Thymus (tissue), 11 donors: ENCODE data around the gene DNAJB6. TPM values are rescaled to one million over a fixed set of nuclear protein-coding genes. Genes with fewer than 3 reads are reported as not detected.
A peak's percentile ranks its signal among the peaks of the same experiment; 100 is the strongest.

Experiments used
- DNase-seq, 9 donors: peaks; one replicate each; pipeline ENCODE4 v3.0.0-alpha.2; 2013; ENCODE audit warnings: low spot score in 9 of 9, low read depth in 6 of 9, missing footprints in 1 of 9
- H3K27ac ChIP-seq, 2 donors: one replicate each; pipeline ENCODE4 v1.5.1; 2013; ENCODE audit warnings: control low read depth in 1 of 2, low read depth in 1 of 2, low read length in 1 of 2, mild to moderate bottlenecking in 1 of 2, moderate library complexity in 1 of 2
- H3K27me3 ChIP-seq, 2 donors: one replicate each; pipeline ENCODE4 v1.5.1; 2013; ENCODE audit warnings: low read length in 1 of 2; ENCODE audit not compliant: control insufficient read depth in 2 of 2, insufficient read depth in 1 of 2
- H3K36me3 ChIP-seq, 2 donors: one replicate each; pipeline ENCODE4 v1.5.1; 2013; ENCODE audit warnings: low read length in 1 of 2, mild to moderate bottlenecking in 1 of 2, moderate library complexity in 1 of 2; ENCODE audit not compliant: control insufficient read depth in 2 of 2, insufficient read depth in 2 of 2
- H3K4me1 ChIP-seq, 2 donors: one replicate each; pipeline ENCODE4 v1.5.1; 2013; ENCODE audit warnings: low read length in 2 of 2; ENCODE audit not compliant: control insufficient read depth in 2 of 2, insufficient read depth in 2 of 2
- H3K4me3 ChIP-seq, 2 donors: one replicate each; pipeline ENCODE4 v1.5.1; 2013; ENCODE audit warnings: low read length in 2 of 2, control low read depth in 1 of 2, mild to moderate bottlenecking in 1 of 2
- H3K9me3 ChIP-seq, 2 donors: one replicate each; pipeline ENCODE4 v1.5.1; 2013; ENCODE audit warnings: low read length in 1 of 2, mild to moderate bottlenecking in 1 of 2; ENCODE audit not compliant: control insufficient read depth in 2 of 2, insufficient read depth in 1 of 2
- WGBS: extraction: QIAGEN DNeasy Blood & Tissue Kit; methylation state at CpG from one replicate; pipeline ENCODE4 v1.1.7; 2013; 5-methylcytosine and 5-hydroxymethylcytosine counted together
- polyA plus RNA-seq: library from polyadenylated mRNA; stranded (reverse); fragments of 200-250 nt; gene quantifications from one replicate; pipeline ENCODE4 v1.2.3, GENCODE V29; 2013
- total RNA-seq: library from RNA; stranded (reverse); fragments of 120-200 nt; gene quantifications from one replicate; pipeline ENCODE4 v1.2.4, GENCODE V29; 2013
- donor health status: healthy.

DNAJB6 gene
- total and polyA plus RNA-seq, 2 donors, result 78.6 to 166 TPM

GRCh38 chr7:157395206-157395605 is 58.4 kb downstream of the DNAJB6 start:
- WGBS, result 90% methylated on average over 2 of the region's 2 CpGs
- H3K27ac ChIP-seq, result no peak overlapping the region
- no peak overlapping the region for H3K4me3 ChIP-seq
- DNase-seq, result no peak
- peaks cover 40 to 53% of the 10 kb centered on the region in 2 donors for H3K36me3 ChIP-seq
- H3K4me1 ChIP-seq, result peaks cover 0 to 11% of the 10 kb centered on the region in 2 donors
- no peaks in the 10 kb centered on the region for H3K9me3 ChIP-seq
- no peaks in the 10 kb centered on the region for H3K27me3 ChIP-seq

- DNase-seq, result no peak
- H3K4me1 ChIP-seq, result peaks cover 0 to 11% of the 10 kb centered on the region in 2 donors
- no peaks in the 10 kb centered on the region for H3K9me3 ChIP-seq
- 97% methylated on average over 20 of the region's 20 CpGs for WGBS
- no peak overlapping the region for H3K27ac ChIP-seq
- peaks cover 37 to 47% of the 10 kb centered on the region in 2 donors for H3K36me3 ChIP-seq
- no peak overlapping the region for H3K4me3 ChIP-seq
- no peaks in the 10 kb centered on the region for H3K27me3 ChIP-seq
Measured at GRCh38 chr7:157396316-157397035, 59.7 kb downstream of the DNAJB6 start.

GRCh38 chr7:157397036-157397720 is 60.4 kb downstream of the DNAJB6 start:
- Histone ChIP-seq H3K27ac (no peak overlapping the region), H3K36me3 (peaks cover 35 to 41% of the 10 kb centered on the region in 2 donors), H3K4me3 (no peak overlapping the region), H3K27me3 (no peaks in the 10 kb centered on the region), H3K4me1 (peaks cover 0 to 18% of the 10 kb centered on the region in 2 donors), H3K9me3 (no peaks in the 10 kb centered on the region)
- no peak for DNase-seq
- WGBS, result 97% methylated on average over 31 of the region's 31 CpGs

- Histone ChIP-seq H3K4me3 (no peak overlapping the region), H3K27ac (no peak overlapping the region), H3K27me3 (no peaks in the 10 kb centered on the region), H3K4me1 (peaks cover 7 to 26% of the 10 kb centered on the region in 2 donors), H3K36me3 (peaks cover 30 to 41% of the 10 kb centered on the region in 2 donors), H3K9me3 (no peaks in the 10 kb centered on the region)
- peak in 2 of 9 donors; percentile 54 to 62 for DNase-seq
- whole genome bisulfite sequencing, result 73% methylated on average over 23 of the region's 23 CpGs
Measured at GRCh38 chr7:157397731-157398691, 61.2 kb downstream of the DNAJB6 start.

- H3K4me1 ChIP-seq, result peaks cover 15 to 38% of the 10 kb centered on the region in 2 donors
- DNase-seq, result no peak
- 92% methylated on average over 19 of the region's 19 CpGs for WGBS
- no peak overlapping the region for H3K4me3 ChIP-seq
- H3K36me3 ChIP-seq, result peaks cover 30 to 35% of the 10 kb centered on the region in 2 donors
- no peaks in the 10 kb centered on the region for H3K9me3 ChIP-seq
- no peaks in the 10 kb centered on the region for H3K27me3 ChIP-seq
- no peak overlapping the region for H3K27ac ChIP-seq
Measured at GRCh38 chr7:157399086-157399687, 62.4 kb downstream of the DNAJB6 start.

DNA sequence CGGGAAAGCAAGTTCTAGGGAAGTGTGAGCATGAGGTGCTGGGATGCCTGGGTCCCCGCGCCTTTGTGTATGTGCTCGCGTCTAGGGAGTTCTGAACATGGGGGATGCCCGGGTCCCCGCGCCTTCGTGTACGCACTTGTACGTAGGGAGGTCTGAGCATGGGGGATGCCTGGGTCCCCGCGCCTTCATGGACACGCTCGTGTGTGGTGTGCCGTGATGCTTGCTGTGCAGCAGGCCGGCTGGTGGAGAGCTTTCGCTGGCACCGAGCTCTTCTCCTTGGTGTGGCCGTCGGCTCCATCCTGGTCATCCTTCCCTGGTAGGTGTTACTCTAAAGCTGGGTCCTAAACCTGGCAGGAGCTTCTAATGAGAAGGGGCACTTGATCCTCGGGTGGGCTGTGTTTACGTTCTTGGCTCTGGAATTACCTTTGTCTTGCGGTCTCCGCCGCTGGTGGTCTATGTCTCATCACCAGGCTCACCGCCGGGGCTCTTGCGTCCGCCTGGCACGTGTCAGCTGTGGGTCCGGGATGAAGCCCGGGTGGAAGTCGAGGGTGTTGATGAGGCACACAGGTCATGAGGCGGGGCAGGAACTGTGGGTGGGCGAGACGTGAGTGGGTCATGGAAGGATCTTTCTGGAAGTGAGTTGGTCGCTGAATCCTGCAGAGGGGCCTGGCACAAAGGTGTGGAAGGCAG is 63.5 kb downstream of the DNAJB6 start:
- H3K4me3 ChIP-seq, result no peak overlapping the region
- no peak for DNase-seq
- no peaks in the 10 kb centered on the region for H3K27me3 ChIP-seq
- peaks cover 30 to 32% of the 10 kb centered on the region in 2 donors for H3K36me3 ChIP-seq
- H3K9me3 ChIP-seq, result no peaks in the 10 kb centered on the region
- H3K4me1 ChIP-seq, result peaks cover 22 to 48% of the 10 kb centered on the region in 2 donors
- no peak overlapping the region for H3K27ac ChIP-seq
- 92% methylated on average over 38 of the region's 38 CpGs for WGBS

DNA sequence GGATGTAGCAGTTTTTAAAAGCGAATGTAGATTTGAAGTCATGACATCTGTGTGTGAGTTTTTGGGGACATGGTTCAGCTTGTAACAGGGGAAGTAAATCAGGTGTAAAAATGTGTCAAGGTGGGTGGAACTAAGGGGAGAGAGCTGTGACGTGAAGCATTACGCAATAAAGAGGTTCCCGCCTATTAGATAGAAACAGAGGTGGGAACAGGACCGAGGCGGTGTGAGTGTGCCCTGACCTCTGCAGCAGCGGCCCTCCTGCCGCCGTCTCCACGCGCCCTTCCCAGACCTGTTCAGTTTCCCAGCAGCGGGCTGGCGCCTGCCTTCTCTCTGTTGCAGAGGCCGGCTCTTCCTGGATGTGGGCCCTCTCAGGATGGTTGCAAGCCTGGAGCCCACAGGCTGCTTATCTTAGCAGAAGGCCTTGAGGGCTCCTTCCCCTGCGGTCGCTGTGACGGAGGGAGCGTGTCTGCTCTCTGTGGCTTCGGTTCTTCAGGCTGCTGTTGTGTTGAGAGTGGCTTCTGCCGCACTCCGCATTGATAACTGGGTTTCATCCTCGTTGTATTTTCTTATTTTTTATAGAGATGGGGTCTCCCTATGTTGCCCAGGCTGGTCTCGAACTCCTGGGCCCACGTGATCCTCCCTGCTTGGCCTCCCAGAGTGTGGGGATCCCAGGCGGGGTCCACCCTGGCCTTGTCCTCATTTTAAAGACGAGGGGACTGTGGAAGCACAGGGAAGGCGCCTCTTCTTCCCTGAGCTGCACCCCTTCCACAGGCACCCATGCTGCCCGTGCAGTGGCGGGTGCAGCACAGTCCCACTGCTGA is 65.0 kb downstream of the DNAJB6 start:
- peaks cover 36 to 40% of the 10 kb centered on the region in 2 donors for H3K36me3 ChIP-seq
- H3K4me1 ChIP-seq, result peaks cover 26 to 63% of the 10 kb centered on the region in 2 donors
- WGBS, result 69% methylated on average over 29 of the region's 29 CpGs
- H3K27ac ChIP-seq, result peak overlapping the region in 1 of 2 donors; percentile 47
- no peak overlapping the region for H3K4me3 ChIP-seq
- peak in 1 of 9 donors; percentile 53 for DNase-seq
- H3K9me3 ChIP-seq, result peaks cover 0 to under 1% of the 10 kb centered on the region in 2 donors
- no peaks in the 10 kb centered on the region for H3K27me3 ChIP-seq

DNA sequence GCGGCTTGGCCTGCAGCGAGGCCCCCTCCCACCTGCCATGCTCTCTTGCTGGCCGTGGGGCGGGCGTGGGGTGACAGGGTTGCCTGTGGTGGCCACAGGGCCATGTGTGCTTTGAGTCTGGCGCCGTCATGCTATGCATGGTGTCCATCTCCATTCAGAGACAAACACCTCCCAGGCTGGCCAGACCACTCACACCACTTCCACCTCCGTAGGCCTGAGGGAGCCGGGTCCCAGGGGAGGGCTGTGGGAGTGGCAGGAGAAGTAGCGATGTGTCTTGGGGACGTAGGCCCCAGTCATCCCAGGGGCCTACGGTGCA is 65.5 kb downstream of the DNAJB6 start:
- 89% methylated on average over 12 of the region's 12 CpGs for WGBS
- Histone ChIP-seq H3K27me3 (no peaks in the 10 kb centered on the region), H3K36me3 (peaks cover 33 to 40% of the 10 kb centered on the region in 2 donors), H3K27ac (no peak overlapping the region), H3K4me1 (peaks cover 26 to 63% of the 10 kb centered on the region in 2 donors), H3K4me3 (no peak overlapping the region), H3K9me3 (peaks cover 0 to 5% of the 10 kb centered on the region in 2 donors)
- no peak for DNase-seq
